CD4-positive, alpha-beta T cell treated with Interleukin-6 for 4 hours (primary cell): ENCODE measurements around the gene NLGN4Y.

Experiments
- DNase-seq: peaks from one replicate; pipeline ENCODE4 v3.0.0-alpha.2; 2020; ENCODE audit warnings: mixed read lengths

Gene NLGN4Y

GRCh38 chrY:14679181-14679580 lies 154.9 kb downstream of the NLGN4Y start:
- DNase-seq = no peak

GRCh38 chrY:14694543-14694942 lies 170.2 kb downstream of the NLGN4Y start:
- no peak for DNase-seq

- DNase-seq = no peak
These were observed 183.8 kb downstream of the NLGN4Y start for GRCh38 chrY:14708158-14708557.

- DNase-seq = no peak
These were observed 217.3 kb downstream of the NLGN4Y start for GRCh38 chrY:14741596-14741995.

- DNase-seq = no peak
These were observed 224.0 kb downstream of the NLGN4Y start for GRCh38 chrY:14748329-14748728.

- no peak for DNase-seq
These were observed 231.2 kb downstream of the NLGN4Y start for GRCh38 chrY:14755571-14755970.

GRCh38 chrY:14762903-14763302 lies 238.6 kb downstream of the NLGN4Y start:
- DNase-seq = no peak

- no peak for DNase-seq
These were observed 239.3 kb downstream of the NLGN4Y start for GRCh38 chrY:14763600-14763999.

GRCh38 chrY:14778208-14778607 lies 253.9 kb downstream of the NLGN4Y start:
- DNase-seq = no peak

- DNase-seq = no peak
These were observed 268.8 kb downstream of the NLGN4Y start for GRCh38 chrY:14793104-14793503.

- DNase-seq = no peak
These were observed 269.3 kb downstream of the NLGN4Y start for GRCh38 chrY:14793674-14794073.

GRCh38 chrY:14798010-14798409 lies 273.7 kb downstream of the NLGN4Y start:
- no peak for DNase-seq

GRCh38 chrY:14801096-14801495 lies 276.8 kb downstream of the NLGN4Y start:
- DNase-seq = no peak

GRCh38 chrY:14802125-14802524 lies 277.8 kb downstream of the NLGN4Y start:
- DNase-seq = no peak

GRCh38 chrY:14804041-14804440 lies 279.7 kb downstream of the NLGN4Y start:
- no peak for DNase-seq

- DNase-seq = no peak
These were observed 294.1 kb downstream of the NLGN4Y start for GRCh38 chrY:14818452-14818851.

- no peak for DNase-seq
These were observed 297.9 kb downstream of the NLGN4Y start for GRCh38 chrY:14822201-14822600.

- no peak for DNase-seq
These were observed 298.6 kb downstream of the NLGN4Y start for GRCh38 chrY:14822906-14823305.

- DNase-seq = no peak
These were observed 300.3 kb downstream of the NLGN4Y start for GRCh38 chrY:14824583-14824982.

- DNase-seq = no peak
These were observed 301.4 kb downstream of the NLGN4Y start for GRCh38 chrY:14825728-14826127.

- DNase-seq = no peak
These were observed 304.2 kb downstream of the NLGN4Y start for GRCh38 chrY:14828531-14828930.

- no peak for DNase-seq
These were observed 305.1 kb downstream of the NLGN4Y start for GRCh38 chrY:14829366-14829885.

GRCh38 chrY:14834103-14835060 lies 310.1 kb downstream of the NLGN4Y start:
- DNase-seq = no peak

GRCh38 chrY:14837466-14837865 lies 313.1 kb downstream of the NLGN4Y start:
- no peak for DNase-seq

- DNase-seq = no peak
These were observed 326.4 kb downstream of the NLGN4Y start for GRCh38 chrY:14850734-14851133.
